ENCODE results near the gene PRKCB.

- TF ChIP-seq CTCF (conservative IDR thresholded peaks at IDR 0.05; ENCODE audit: low read length) (no peak), EZH2phosphoT487 (IDR thresholded peaks at IDR 0.05; ENCODE audit: borderline replicate concordance) (no peak)
These were observed 79.3 kb downstream of the PRKCB start for GRCh38 chr16:23914946-23915530.
